ENCODE data around the gene DLD. TPM values are rescaled to one million over a fixed set of nuclear protein-coding genes. Genes with fewer than 3 reads are reported as not detected.

Gene DLD
- total RNA-seq, 1 donor from 2014 or later, result 342 TPM

GRCh38 chr7:107964510-107964909 lies 73.5 kb downstream of the DLD start:
- no peaks in the 10 kb centered on the region for H3K27me3 ChIP-seq (ENCODE audit: low read depth)
- no peaks in the 10 kb centered on the region for H3K9me3 ChIP-seq (replicated peaks)
- peak overlapping the region; percentile 76 for H3K27ac ChIP-seq (replicated peaks)
- TF ChIP-seq, protein P1, sequence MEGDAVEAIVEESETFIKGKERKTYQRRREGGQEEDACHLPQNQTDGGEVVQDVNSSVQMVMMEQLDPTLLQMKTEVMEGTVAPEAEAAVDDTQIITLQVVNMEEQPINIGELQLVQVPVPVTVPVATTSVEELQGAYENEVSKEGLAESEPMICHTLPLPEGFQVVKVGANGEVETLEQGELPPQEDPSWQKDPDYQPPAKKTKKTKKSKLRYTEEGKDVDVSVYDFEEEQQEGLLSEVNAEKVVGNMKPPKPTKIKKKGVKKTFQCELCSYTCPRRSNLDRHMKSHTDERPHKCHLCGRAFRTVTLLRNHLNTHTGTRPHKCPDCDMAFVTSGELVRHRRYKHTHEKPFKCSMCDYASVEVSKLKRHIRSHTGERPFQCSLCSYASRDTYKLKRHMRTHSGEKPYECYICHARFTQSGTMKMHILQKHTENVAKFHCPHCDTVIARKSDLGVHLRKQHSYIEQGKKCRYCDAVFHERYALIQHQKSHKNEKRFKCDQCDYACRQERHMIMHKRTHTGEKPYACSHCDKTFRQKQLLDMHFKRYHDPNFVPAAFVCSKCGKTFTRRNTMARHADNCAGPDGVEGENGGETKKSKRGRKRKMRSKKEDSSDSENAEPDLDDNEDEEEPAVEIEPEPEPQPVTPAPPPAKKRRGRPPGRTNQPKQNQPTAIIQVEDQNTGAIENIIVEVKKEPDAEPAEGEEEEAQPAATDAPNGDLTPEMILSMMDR (IDR thresholded peaks at IDR 0.05; ENCODE audit: borderline replicate concordance), result no peak
- intact Hi-C loops (cut with micrococcal nuclease), result no loop called here
- no peak overlapping the region for H3K4me3 ChIP-seq
- H3K4me1 ChIP-seq, result peaks cover 66% of the 10 kb centered on the region
- H3K36me3 ChIP-seq, result peaks cover 60% of the 10 kb centered on the region
- no peak for DNase-seq

DNA sequence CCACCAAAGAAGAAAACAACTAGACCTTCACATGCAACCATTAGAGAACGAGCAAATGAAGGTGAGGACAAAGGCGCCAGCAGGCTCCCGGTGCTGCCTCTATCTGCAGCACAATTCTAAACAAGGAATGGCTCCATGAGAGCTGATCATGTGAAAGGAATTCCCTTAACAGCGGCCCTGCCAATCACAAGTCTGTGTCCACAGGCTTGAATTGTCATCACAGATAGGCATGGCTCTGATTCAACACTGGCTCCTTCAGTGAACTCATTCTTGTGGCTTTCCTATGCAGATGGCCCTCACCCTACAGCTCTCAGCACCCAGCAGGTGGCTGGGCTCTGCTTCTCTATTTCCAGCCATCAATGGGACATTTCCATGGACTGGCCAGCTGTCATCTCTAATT lies 75.7 kb downstream of the DLD start:
- intact Hi-C loops (cut with micrococcal nuclease), result no loop called here
- H3K27me3 ChIP-seq (ENCODE audit: low read depth), result no peaks in the 10 kb centered on the region
- no peak overlapping the region for H3K4me3 ChIP-seq
- DNase-seq, result peak; percentile 41
- peaks cover 71% of the 10 kb centered on the region for H3K4me1 ChIP-seq
- H3K9me3 ChIP-seq (replicated peaks), result no peaks in the 10 kb centered on the region
- peak overlapping the region; percentile 91 for H3K27ac ChIP-seq (replicated peaks)
- TF ChIP-seq, protein P1 (IDR thresholded peaks at IDR 0.05; ENCODE audit: borderline replicate concordance), result peak; percentile 52
- H3K36me3 ChIP-seq, result peaks cover 43% of the 10 kb centered on the region

DNA sequence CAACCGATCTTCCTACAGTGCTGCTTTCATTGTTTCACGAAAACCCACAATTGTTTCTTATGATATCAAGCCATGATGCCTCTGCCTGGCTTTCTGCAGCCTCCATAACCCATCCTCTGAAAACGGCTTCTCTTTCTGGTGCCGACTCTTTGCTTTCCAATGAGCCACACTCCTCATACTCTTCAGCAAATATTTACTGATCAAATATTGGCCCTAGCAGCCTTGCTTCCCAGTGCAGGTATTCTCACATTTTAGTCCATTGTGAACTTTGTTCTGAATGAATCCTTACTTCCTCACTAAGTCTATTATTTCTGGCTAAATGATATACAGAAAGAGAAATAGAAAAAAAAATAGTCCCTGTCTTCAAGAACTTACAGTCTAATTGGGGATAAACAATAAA lies 76.4 kb downstream of the DLD start:
- H3K36me3 ChIP-seq, result peaks cover 40% of the 10 kb centered on the region
- TF ChIP-seq, protein P1 (IDR thresholded peaks at IDR 0.05; ENCODE audit: borderline replicate concordance), result no peak
- H3K27me3 ChIP-seq (ENCODE audit: low read depth), result no peaks in the 10 kb centered on the region
- no peak for DNase-seq
- peak overlapping the region; percentile 91 for H3K27ac ChIP-seq (replicated peaks)
- intact Hi-C loops (cut with micrococcal nuclease), result no loop called here
- no peaks in the 10 kb centered on the region for H3K9me3 ChIP-seq (replicated peaks)
- H3K4me3 ChIP-seq, result no peak overlapping the region
- peaks cover 71% of the 10 kb centered on the region for H3K4me1 ChIP-seq

- Histone ChIP-seq H3K27me3 (ENCODE audit: low read depth) (no peaks in the 10 kb centered on the region), H3K4me1 (peaks cover 79% of the 10 kb centered on the region), H3K27ac (replicated peaks) (peak overlapping the region; percentile 91), H3K36me3 (peaks cover 30% of the 10 kb centered on the region), H3K9me3 (replicated peaks) (no peaks in the 10 kb centered on the region), H3K4me3 (no peak overlapping the region)
- DNase-seq, result no peak
- intact Hi-C loops (cut with micrococcal nuclease), result no loop called here
- TF ChIP-seq, protein P1 (IDR thresholded peaks at IDR 0.05; ENCODE audit: borderline replicate concordance), result no peak
These were observed 77.5 kb downstream of the DLD start for GRCh38 chr7:107968449-107968848.

DNA sequence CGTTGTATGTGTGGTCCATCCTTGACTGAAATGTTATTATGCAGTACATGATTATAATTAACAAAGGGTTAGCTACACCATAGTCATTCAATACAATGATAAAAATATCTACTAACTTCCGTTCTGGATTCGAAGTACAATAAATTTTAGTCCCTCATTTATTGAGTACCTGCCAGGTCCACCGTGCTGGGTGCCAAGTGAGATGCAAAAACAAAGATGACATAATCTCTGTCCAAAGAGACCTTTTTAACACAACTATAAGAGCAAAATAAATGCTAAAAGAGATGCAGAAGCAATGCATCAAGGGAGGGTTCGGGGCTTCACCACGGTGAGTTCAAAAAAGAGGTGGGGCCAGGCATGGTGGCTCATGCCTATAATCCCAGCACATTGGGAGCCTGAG lies 78.9 kb downstream of the DLD start:
- Histone ChIP-seq H3K9me3 (replicated peaks) (no peaks in the 10 kb centered on the region), H3K27ac (replicated peaks) (peak overlapping the region; percentile 91), H3K27me3 (ENCODE audit: low read depth) (no peaks in the 10 kb centered on the region), H3K4me1 (peaks cover 93% of the 10 kb centered on the region), H3K36me3 (peaks cover 29% of the 10 kb centered on the region), H3K4me3 (no peak overlapping the region)
- intact Hi-C loops (cut with micrococcal nuclease), result no loop called here
- DNase-seq, result peak; percentile 56
- TF ChIP-seq, protein P1 (IDR thresholded peaks at IDR 0.05; ENCODE audit: borderline replicate concordance), result no peak

Other genes with a start within 250 kb of the DLD start
- gene SLC26A4, start 230.4 kb upstream of the DLD start, total RNA-seq, result 0.41 TPM
- gene CBLL1, start 147.0 kb upstream of the DLD start, total RNA-seq, result 21.6 TPM
- 0.33 TPM for gene SLC26A3, start 88.0 kb upstream of the DLD start, total RNA-seq
- 60.0 TPM for gene LAMB1, start 112.0 kb downstream of the DLD start, total RNA-seq
- 0.33 TPM for gene LAMB4, start 239.2 kb downstream of the DLD start, total RNA-seq